ENCODE results near the gene TMEM202.

GRCh38 chr15:72361176-72361575 is 36.9 kb upstream of the TMEM202 start:
- TF ChIP-seq, protein P1, sequence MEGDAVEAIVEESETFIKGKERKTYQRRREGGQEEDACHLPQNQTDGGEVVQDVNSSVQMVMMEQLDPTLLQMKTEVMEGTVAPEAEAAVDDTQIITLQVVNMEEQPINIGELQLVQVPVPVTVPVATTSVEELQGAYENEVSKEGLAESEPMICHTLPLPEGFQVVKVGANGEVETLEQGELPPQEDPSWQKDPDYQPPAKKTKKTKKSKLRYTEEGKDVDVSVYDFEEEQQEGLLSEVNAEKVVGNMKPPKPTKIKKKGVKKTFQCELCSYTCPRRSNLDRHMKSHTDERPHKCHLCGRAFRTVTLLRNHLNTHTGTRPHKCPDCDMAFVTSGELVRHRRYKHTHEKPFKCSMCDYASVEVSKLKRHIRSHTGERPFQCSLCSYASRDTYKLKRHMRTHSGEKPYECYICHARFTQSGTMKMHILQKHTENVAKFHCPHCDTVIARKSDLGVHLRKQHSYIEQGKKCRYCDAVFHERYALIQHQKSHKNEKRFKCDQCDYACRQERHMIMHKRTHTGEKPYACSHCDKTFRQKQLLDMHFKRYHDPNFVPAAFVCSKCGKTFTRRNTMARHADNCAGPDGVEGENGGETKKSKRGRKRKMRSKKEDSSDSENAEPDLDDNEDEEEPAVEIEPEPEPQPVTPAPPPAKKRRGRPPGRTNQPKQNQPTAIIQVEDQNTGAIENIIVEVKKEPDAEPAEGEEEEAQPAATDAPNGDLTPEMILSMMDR (conservative IDR thresholded peaks at IDR 0.05) = no peak
- TF ChIP-seq ZFX (IDR thresholded peaks at IDR 0.05) = no peak
